OCI-LY1 (cell line): ENCODE data around the gene CREB5.

Experiments used
- EZH2 ChIP-seq: fragments of 200-600 bp; sonication (generic), shearing (Covaris generic); IDR thresholded peaks from 2 replicates; pipeline ENCODE4 v1.8.0; 2017; ENCODE audit warnings: borderline replicate concordance, mixed run types, mild to moderate bottlenecking, antibody characterized with exemption, low read length, moderate library complexity, mixed read lengths
- TF ChIP-seq, protein P1 (sequence below): fragments of 200-600 bp; sonication (generic), shearing (Covaris generic); IDR thresholded peaks from 2 replicates; pipeline ENCODE4 v1.5.1; 2017; ENCODE audit warnings: mild to moderate bottlenecking, antibody characterized with exemption, low read length, moderate library complexity, mixed read lengths

GRCh38 chr7:28790467-28790866 lies 378.1 kb downstream of the CREB5 start:
- TF ChIP-seq, protein P1, sequence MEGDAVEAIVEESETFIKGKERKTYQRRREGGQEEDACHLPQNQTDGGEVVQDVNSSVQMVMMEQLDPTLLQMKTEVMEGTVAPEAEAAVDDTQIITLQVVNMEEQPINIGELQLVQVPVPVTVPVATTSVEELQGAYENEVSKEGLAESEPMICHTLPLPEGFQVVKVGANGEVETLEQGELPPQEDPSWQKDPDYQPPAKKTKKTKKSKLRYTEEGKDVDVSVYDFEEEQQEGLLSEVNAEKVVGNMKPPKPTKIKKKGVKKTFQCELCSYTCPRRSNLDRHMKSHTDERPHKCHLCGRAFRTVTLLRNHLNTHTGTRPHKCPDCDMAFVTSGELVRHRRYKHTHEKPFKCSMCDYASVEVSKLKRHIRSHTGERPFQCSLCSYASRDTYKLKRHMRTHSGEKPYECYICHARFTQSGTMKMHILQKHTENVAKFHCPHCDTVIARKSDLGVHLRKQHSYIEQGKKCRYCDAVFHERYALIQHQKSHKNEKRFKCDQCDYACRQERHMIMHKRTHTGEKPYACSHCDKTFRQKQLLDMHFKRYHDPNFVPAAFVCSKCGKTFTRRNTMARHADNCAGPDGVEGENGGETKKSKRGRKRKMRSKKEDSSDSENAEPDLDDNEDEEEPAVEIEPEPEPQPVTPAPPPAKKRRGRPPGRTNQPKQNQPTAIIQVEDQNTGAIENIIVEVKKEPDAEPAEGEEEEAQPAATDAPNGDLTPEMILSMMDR, result no peak
- no peak for TF ChIP-seq EZH2
